GM12874 (cell line): ENCODE results near the gene RNF213.
A peak's percentile ranks its signal among the peaks of the same experiment; 100 is the strongest.

Source experiments
- CTCF ChIP-seq: IDR thresholded peaks from 2 replicates; pipeline ENCODE4 v1.5.1; 2011; ENCODE audit warnings: low read depth, mild to moderate bottlenecking, control low read depth, low read length, moderate library complexity; ENCODE audit not compliant: insufficient read depth

RNF213 gene

GRCh38 chr17:80424878-80425765 lies 164.5 kb downstream of the RNF213 start:
- no peak for TF ChIP-seq CTCF

- no peak for TF ChIP-seq CTCF
Observed at GRCh38 chr17:80425835-80426426, 165.3 kb downstream of the RNF213 start.

- peak; percentile 98 for TF ChIP-seq CTCF
Observed at GRCh38 chr17:80426671-80427326, 166.1 kb downstream of the RNF213 start.

- no peak for TF ChIP-seq CTCF
Observed at GRCh38 chr17:80427366-80428282, 167.0 kb downstream of the RNF213 start.

GRCh38 chr17:80428363-80428762 lies 167.7 kb downstream of the RNF213 start:
- TF ChIP-seq CTCF = no peak

GRCh38 chr17:80428796-80429195 lies 168.1 kb downstream of the RNF213 start:
- no peak for TF ChIP-seq CTCF
